Neural progenitor cell (in vitro differentiated cells): ENCODE data around the gene MLYCD. TPM values are rescaled to one million over a fixed set of nuclear protein-coding genes. Genes with fewer than 3 reads are reported as not detected.

Source experiments
- DNase-seq: peaks from one replicate; pipeline ENCODE4 v3.0.0-alpha.2; 2016; ENCODE audit warnings: low spot score
- H2AFZ ChIP-seq: fragments of 200-600 bp; sonication (generic); replicated peaks from 2 replicates; pipeline ENCODE4 v1.6.1; 2016; ENCODE audit warnings: antibody characterized with exemption
- H3F3A ChIP-seq: fragments of 200-600 bp; sonication (generic); 2 replicates; pipeline ENCODE4 v1.6.1; 2016; ENCODE audit warnings: antibody characterized with exemption, low read depth
- H3K27ac ChIP-seq: fragments of 200-600 bp; sonication (generic); 2 replicates; pipeline ENCODE4 v1.5.1; 2016; ENCODE audit warnings: mild to moderate bottlenecking
- H3K27me3 ChIP-seq: fragments of 200-600 bp; sonication (generic); 2 replicates; pipeline ENCODE4 v1.6.1; 2016; ENCODE audit warnings: mild to moderate bottlenecking, moderate library complexity
- H3K36me3 ChIP-seq: fragments of 200-600 bp; sonication (generic); 2 replicates; pipeline ENCODE4 v1.5.1; 2016
- H3K4me1 ChIP-seq: fragments of 200-600 bp; sonication (generic); 2 replicates; pipeline ENCODE4 v1.6.1; 2016; ENCODE audit warnings: mixed run types
- H3K4me2 ChIP-seq: fragments of 200-600 bp; sonication (generic); 2 replicates; pipeline ENCODE4 v1.6.1; 2016
- H3K4me3 ChIP-seq: fragments of 200-600 bp; sonication (generic); 2 replicates; pipeline ENCODE4 v1.5.1; 2016
- H3K79me2 ChIP-seq: fragments of 200-600 bp; sonication (generic); 2 replicates; pipeline ENCODE4 v1.6.1; 2016; ENCODE audit warnings: low read depth
- H3K9ac ChIP-seq: fragments of 200-600 bp; sonication (generic); 2 replicates; pipeline ENCODE4 v1.6.1; 2016
- H3K9me3 ChIP-seq: fragments of 200-600 bp; sonication (generic); 2 replicates; pipeline ENCODE4 v1.5.1; 2016; ENCODE audit warnings: low read depth
- H4K20me1 ChIP-seq: fragments of 200-600 bp; sonication (generic); 2 replicates; pipeline ENCODE4 v1.6.1; 2016; ENCODE audit warnings: low read depth
- H3K27ac Mint-ChIP-seq: 3 replicates; pipeline ENCODE4 v1.8.0; 2021; ENCODE audit warnings: mixed read lengths
- H3K27me3 Mint-ChIP-seq: 2 replicates; pipeline ENCODE4 v1.8.0; 2022; ENCODE audit warnings: low read depth, mild to moderate bottlenecking, inconsistent platforms, moderate library complexity, mixed read lengths; ENCODE audit not compliant: insufficient read depth
- H3K36me3 Mint-ChIP-seq: 3 replicates; pipeline ENCODE4 v1.8.0; 2021; ENCODE audit warnings: mixed read lengths
- H3K4me1 Mint-ChIP-seq: 3 replicates; pipeline ENCODE4 v1.8.0; 2021; ENCODE audit warnings: mixed read lengths
- H3K4me3 Mint-ChIP-seq: 3 replicates; pipeline ENCODE4 v1.8.0; 2021; ENCODE audit warnings: mild to moderate bottlenecking, moderate library complexity, mixed read lengths
- H3K9me3 Mint-ChIP-seq: 3 replicates; pipeline ENCODE4 v1.8.0; 2020; ENCODE audit warnings: mixed read lengths
- CTCF ChIP-seq: fragments of 200-600 bp; sonication (generic); IDR thresholded peaks from 2 replicates; pipeline ENCODE4 v1.5.1; 2017; ENCODE audit warnings: antibody characterized with exemption, mild to moderate bottlenecking
- EZH2 ChIP-seq: fragments of 200-600 bp; sonication (generic); IDR thresholded peaks from 2 replicates; pipeline ENCODE4 v1.6.1; 2017; ENCODE audit warnings: antibody characterized with exemption, mild to moderate bottlenecking, moderate library complexity
- EZH2phosphoT487 ChIP-seq: fragments of 200-600 bp; sonication (generic); IDR thresholded peaks from 2 replicates; pipeline ENCODE4 v1.6.1; 2017; ENCODE audit warnings: antibody characterized with exemption
- total RNA-seq: library from RNA; depleted of rRNA; stranded (reverse); fragments of >200 nt; gene quantifications from 2 replicates; pipeline ENCODE4 v1.2.3, GENCODE V29; 2015; ENCODE audit warnings: low replicate concordance

MLYCD gene
- total RNA-seq, 1 donor from 2014 or later = 2.5 TPM

GRCh38 chr16:83968306-83968851, 69.5 kb downstream of the MLYCD start:
- H3K4me3 ChIP-seq = peak overlapping the region; percentile 64
- TF ChIP-seq EZH2 = no peak
- no peak for TF ChIP-seq CTCF
- no peak for TF ChIP-seq EZH2phosphoT487
- peak overlapping the region; percentile 93 for H3K4me2 ChIP-seq
- H3K4me1 ChIP-seq = peaks cover 21% of the 10 kb centered on the region
- no peaks in the 10 kb centered on the region for H3K9me3 ChIP-seq
- peaks cover 5% of the 10 kb centered on the region for H3F3A ChIP-seq
- peaks cover 6% of the 10 kb centered on the region for H3K27me3 Mint-ChIP-seq
- no peaks in the 10 kb centered on the region for H3K9me3 Mint-ChIP-seq
- peak overlapping the region; percentile 82 for H2AFZ ChIP-seq
- H3K36me3 Mint-ChIP-seq = no peaks in the 10 kb centered on the region
- no peaks in the 10 kb centered on the region for H4K20me1 ChIP-seq
- peak overlapping the region; percentile 85 for H3K4me3 Mint-ChIP-seq
- peak; percentile 70 for DNase-seq
- H3K27me3 ChIP-seq = peaks cover 8% of the 10 kb centered on the region
- H3K36me3 ChIP-seq = no peaks in the 10 kb centered on the region
- no peak overlapping the region for H3K9ac ChIP-seq
- no peak overlapping the region for H3K27ac ChIP-seq
- H3K4me1 Mint-ChIP-seq = peaks cover 24% of the 10 kb centered on the region
- H3K27ac Mint-ChIP-seq = no peak overlapping the region
- H3K79me2 ChIP-seq = peaks cover 10% of the 10 kb centered on the region

- peak; percentile 47 for DNase-seq
- Mint-ChIP-seq H3K4me1 (peaks cover 22% of the 10 kb centered on the region), H3K36me3 (no peaks in the 10 kb centered on the region), H3K9me3 (no peaks in the 10 kb centered on the region), H3K27me3 (peaks cover 6% of the 10 kb centered on the region), H3K4me3 (peak overlapping the region; percentile 93), H3K27ac (peak overlapping the region; percentile 63)
- no peak overlapping the region for H3K27ac ChIP-seq
- H3K4me3 ChIP-seq = peak overlapping the region; percentile 64
- peak overlapping the region; percentile 82 for H2AFZ ChIP-seq
- peaks cover 10% of the 10 kb centered on the region for H3K79me2 ChIP-seq
- H3K36me3 ChIP-seq = no peaks in the 10 kb centered on the region
- TF ChIP-seq EZH2 (no peak), EZH2phosphoT487 (no peak), CTCF (no peak)
- peaks cover 2% of the 10 kb centered on the region for H4K20me1 ChIP-seq
- no peaks in the 10 kb centered on the region for H3K9me3 ChIP-seq
- peaks cover 21% of the 10 kb centered on the region for H3K4me1 ChIP-seq
- peaks cover 8% of the 10 kb centered on the region for H3K27me3 ChIP-seq
- no peak overlapping the region for H3K9ac ChIP-seq
- H3K4me2 ChIP-seq = peak overlapping the region; percentile 93
- H3F3A ChIP-seq = peaks cover 5% of the 10 kb centered on the region
Observed at GRCh38 chr16:83968891-83969649, 70.2 kb downstream of the MLYCD start.

GRCh38 chr16:83969771-83970429, 71.0 kb downstream of the MLYCD start:
- peak overlapping the region; percentile 93 for H3K4me2 ChIP-seq
- Mint-ChIP-seq H3K4me1 (peaks cover 28% of the 10 kb centered on the region), H3K9me3 (no peaks in the 10 kb centered on the region), H3K36me3 (no peaks in the 10 kb centered on the region), H3K27ac (peak overlapping the region; percentile 74), H3K27me3 (peaks cover 3% of the 10 kb centered on the region), H3K4me3 (peak overlapping the region; percentile 93)
- peaks cover 8% of the 10 kb centered on the region for H3K27me3 ChIP-seq
- no peaks in the 10 kb centered on the region for H3K9me3 ChIP-seq
- H3K4me1 ChIP-seq = peaks cover 21% of the 10 kb centered on the region
- peak; percentile 40 for DNase-seq
- peaks cover 5% of the 10 kb centered on the region for H3F3A ChIP-seq
- no peaks in the 10 kb centered on the region for H3K36me3 ChIP-seq
- no peak overlapping the region for H3K9ac ChIP-seq
- H3K4me3 ChIP-seq = peak overlapping the region; percentile 64
- peaks cover 10% of the 10 kb centered on the region for H3K79me2 ChIP-seq
- no peak overlapping the region for H3K27ac ChIP-seq
- peaks cover 7% of the 10 kb centered on the region for H4K20me1 ChIP-seq
- H2AFZ ChIP-seq = no peak overlapping the region
- TF ChIP-seq CTCF (no peak), EZH2 (no peak), EZH2phosphoT487 (no peak)
